Effector memory CD8-positive, alpha-beta T cell (primary cell): ENCODE data around the gene RXFP4.

Source experiments
- ATAC-seq: fragments of 150-1000 bp; cut with Tn5 transposase; replicated peaks from 2 replicates; pipeline ENCODE4 v1.10.0; 2021; ENCODE audit warnings: mild to moderate bottlenecking, moderate library complexity
- DNase-seq, 3 experiments: peaks; one replicate each; pipeline ENCODE4 v3.0.0; 2021
- H3K27ac Mint-ChIP-seq, 2 donors: one replicate each; pipeline ENCODE4 v1.8.0; 2022; ENCODE audit warnings: mild to moderate bottlenecking in 2 of 2, mixed read lengths in 2 of 2, moderate library complexity in 2 of 2
- H3K27me3 Mint-ChIP-seq, 2 donors: one replicate each; pipeline ENCODE4 v1.8.0; 2022; ENCODE audit warnings: mixed read lengths in 2 of 2
- H3K36me3 Mint-ChIP-seq: one replicate; pipeline ENCODE4 v1.8.0; 2022; ENCODE audit warnings: mild to moderate bottlenecking, moderate library complexity, mixed read lengths; ENCODE audit not compliant: insufficient read depth
- H3K4me1 Mint-ChIP-seq, 2 donors: one replicate each; pipeline ENCODE4 v1.8.0; 2022; ENCODE audit warnings: low read depth in 2 of 2, mixed read lengths in 2 of 2
- H3K4me3 Mint-ChIP-seq, 2 donors: one replicate each; pipeline ENCODE4 v1.8.0; 2022; ENCODE audit warnings: mild to moderate bottlenecking in 2 of 2, mixed read lengths in 2 of 2, moderate library complexity in 2 of 2
- H3K9me3 Mint-ChIP-seq, 2 donors: one replicate each; pipeline ENCODE4 v1.8.0; 2022; ENCODE audit warnings: mixed read lengths in 2 of 2

RXFP4 gene

DNA sequence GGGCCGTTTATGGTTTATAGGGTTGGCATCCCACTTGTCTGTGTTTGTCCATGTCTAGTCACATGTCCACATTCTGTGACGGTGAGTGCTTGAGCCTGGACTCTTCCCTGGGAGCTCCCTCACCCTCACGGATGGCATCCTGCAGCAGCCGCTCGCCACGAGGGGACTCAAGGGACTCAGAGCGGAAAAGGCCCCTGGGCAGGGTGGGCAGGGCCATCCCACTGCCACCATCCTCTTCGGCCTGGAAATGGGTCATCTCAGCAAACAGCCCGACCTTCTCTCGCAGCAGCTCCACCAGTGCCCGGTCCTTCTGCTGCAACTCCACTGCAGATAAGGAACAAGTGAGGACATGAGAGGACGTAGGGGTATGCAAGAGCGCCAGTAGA is 11.1 kb downstream of the RXFP4 start:
- Mint-ChIP-seq H3K36me3 (peaks cover 97% of the 10 kb centered on the region), H3K9me3 (no peaks in the 10 kb centered on the region), H3K27me3 (no peaks in the 10 kb centered on the region), H3K4me3 (no peak overlapping the region), H3K4me1 (no peaks in the 10 kb centered on the region), H3K27ac (no peak overlapping the region)
- no peak for DNase-seq
- ATAC-seq: no peak

- peak overlapping the region in 1 of 2 donors; percentile 53 for H3K27ac Mint-ChIP-seq
- no peaks in the 10 kb centered on the region for H3K27me3 Mint-ChIP-seq
- H3K4me1 Mint-ChIP-seq: no peaks in the 10 kb centered on the region
- H3K36me3 Mint-ChIP-seq: peaks cover 97% of the 10 kb centered on the region
- H3K9me3 Mint-ChIP-seq: no peaks in the 10 kb centered on the region
- no peak for DNase-seq
- ATAC-seq: no peak
- no peak overlapping the region for H3K4me3 Mint-ChIP-seq
Observed at GRCh38 chr1:155954645-155955044, 13.2 kb downstream of the RXFP4 start.

DNA sequence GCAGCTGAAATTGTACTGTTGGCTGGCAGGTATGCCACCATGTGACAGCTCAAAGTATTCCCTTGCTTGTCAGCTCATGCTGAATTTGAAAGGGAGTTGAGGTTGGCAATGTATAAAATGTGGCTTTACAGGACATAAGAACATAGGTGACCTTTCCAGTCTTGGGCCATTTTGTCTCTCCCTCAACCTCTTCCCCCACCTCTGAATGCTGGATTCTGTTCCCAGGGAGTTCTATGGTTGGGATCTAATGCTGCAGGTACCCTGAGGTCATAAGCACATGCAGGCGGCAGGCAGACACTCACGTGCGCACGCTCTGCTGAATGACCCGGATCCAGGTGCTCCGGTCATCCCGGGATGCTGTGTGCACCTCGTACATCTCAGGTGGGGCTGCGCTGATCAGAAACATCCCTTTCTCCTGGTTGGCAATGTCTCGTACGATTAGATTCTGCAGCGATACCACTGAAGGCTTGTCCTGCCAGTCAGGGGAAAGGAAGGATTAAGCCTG is 16.0 kb downstream of the RXFP4 start:
- Mint-ChIP-seq H3K4me3 (no peak overlapping the region), H3K36me3 (peaks cover 99% of the 10 kb centered on the region), H3K4me1 (peaks cover 11 to 12% of the 10 kb centered on the region in 2 donors), H3K27me3 (no peaks in the 10 kb centered on the region), H3K9me3 (no peaks in the 10 kb centered on the region), H3K27ac (peak overlapping the region in 1 of 2 donors; percentile 12)
- ATAC-seq (no peak), DNase-seq (no peak)

DNA sequence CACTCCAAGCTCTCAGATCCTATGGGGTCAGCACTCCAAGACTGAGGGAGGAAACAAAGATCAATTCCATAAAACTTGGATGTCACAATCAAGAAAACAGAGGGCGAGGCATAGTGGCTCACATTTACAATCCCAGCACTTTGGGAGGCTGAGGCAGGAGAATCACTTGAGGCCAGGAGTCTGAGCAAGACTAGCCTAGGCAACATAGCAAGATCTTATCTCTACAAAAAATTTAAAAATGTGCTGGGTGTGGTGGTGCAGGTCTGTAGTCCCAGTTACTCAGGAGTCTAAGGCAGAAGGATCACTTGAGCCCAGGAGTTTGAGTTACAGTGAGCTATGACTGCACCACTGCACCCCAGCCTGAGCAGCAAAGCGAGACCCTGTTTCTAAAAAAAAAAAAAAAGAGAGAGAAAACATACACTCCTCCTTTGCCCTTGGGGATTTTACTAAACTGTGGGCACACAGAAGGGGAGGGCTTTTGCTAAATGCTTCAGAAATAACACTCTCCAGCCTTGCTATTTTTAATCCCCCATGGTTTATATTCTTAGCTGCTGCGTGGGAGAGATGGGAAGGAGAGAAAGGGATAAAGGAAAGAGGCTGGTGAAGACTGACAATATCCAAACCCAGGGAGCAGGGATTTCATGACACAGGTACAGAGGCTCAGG is 18.8 kb downstream of the RXFP4 start:
- H3K9me3 Mint-ChIP-seq: no peaks in the 10 kb centered on the region
- DNase-seq (no peak), ATAC-seq (no peak)

DNA sequence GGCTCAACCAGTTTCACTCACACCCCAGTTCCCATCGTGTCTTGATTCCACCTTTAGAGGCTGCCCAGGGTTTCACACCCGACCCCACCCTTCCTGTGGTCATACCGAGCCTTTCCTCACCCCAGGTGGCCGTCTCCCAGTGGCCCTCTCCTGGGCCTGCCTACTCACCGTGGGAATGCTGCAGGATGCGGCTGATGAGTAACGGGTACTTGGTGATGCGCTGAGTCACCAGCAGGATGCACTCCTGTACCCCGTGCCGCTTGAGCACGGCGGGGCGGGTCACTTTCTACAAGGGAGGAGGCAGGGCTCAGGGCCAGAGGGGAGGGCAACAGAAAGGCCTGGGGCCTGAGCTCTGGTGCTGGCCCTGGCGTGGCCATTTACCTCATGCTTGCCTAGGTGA is 20.5 kb downstream of the RXFP4 start:
- DNase-seq (peak in 1 of 3 experiments; percentile 18), ATAC-seq (peak; percentile 71)
- H3K9me3 Mint-ChIP-seq: no peaks in the 10 kb centered on the region
- peaks cover 22 to 24% of the 10 kb centered on the region in 2 donors for H3K4me1 Mint-ChIP-seq
- H3K36me3 Mint-ChIP-seq: peaks cover 97% of the 10 kb centered on the region
- peak overlapping the region; percentile 78 to 86 for H3K27ac Mint-ChIP-seq
- H3K27me3 Mint-ChIP-seq: no peaks in the 10 kb centered on the region
- H3K4me3 Mint-ChIP-seq: no peak overlapping the region

More for the DNA sequence above, 18.8 kb downstream of the RXFP4 start:
- H3K27me3 Mint-ChIP-seq: no peaks in the 10 kb centered on the region
- peaks cover 99% of the 10 kb centered on the region for H3K36me3 Mint-ChIP-seq
- peak overlapping the region; percentile 67 to 80 for H3K27ac Mint-ChIP-seq
- no peak overlapping the region for H3K4me3 Mint-ChIP-seq
- peaks cover 11 to 14% of the 10 kb centered on the region in 2 donors for H3K4me1 Mint-ChIP-seq

GRCh38 chr1:155962599-155963211 is 21.3 kb downstream of the RXFP4 start:
- ATAC-seq (no peak), DNase-seq (no peak)
- H3K4me1 Mint-ChIP-seq: peaks cover 28 to 31% of the 10 kb centered on the region in 2 donors
- H3K4me3 Mint-ChIP-seq: no peak overlapping the region
- no peaks in the 10 kb centered on the region for H3K9me3 Mint-ChIP-seq
- H3K27me3 Mint-ChIP-seq: no peaks in the 10 kb centered on the region
- peaks cover 97% of the 10 kb centered on the region for H3K36me3 Mint-ChIP-seq
- H3K27ac Mint-ChIP-seq: peak overlapping the region in 1 of 2 donors; percentile 86

DNA sequence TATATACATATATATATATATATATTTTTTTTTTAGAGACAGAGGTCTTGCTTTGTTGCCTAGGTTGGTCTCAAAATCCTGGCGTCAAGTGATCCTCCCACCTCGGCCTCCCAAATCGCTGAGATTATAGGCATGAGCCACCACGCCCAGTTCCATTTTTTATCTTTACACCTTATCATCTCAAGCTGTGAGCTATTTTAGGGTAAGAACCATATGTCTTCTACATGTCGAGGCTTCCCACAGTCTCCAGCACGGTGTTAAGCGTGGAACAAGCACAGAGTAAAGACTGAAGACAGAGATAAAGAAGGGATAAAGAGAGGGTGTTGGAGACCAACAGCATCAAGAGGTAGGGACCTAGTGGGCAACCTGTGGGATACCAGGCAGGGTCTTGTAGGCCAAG is 22.8 kb downstream of the RXFP4 start:
- H3K27me3 Mint-ChIP-seq: no peaks in the 10 kb centered on the region
- DNase-seq (no peak), ATAC-seq (no peak)
- H3K4me1 Mint-ChIP-seq: peaks cover 42 to 46% of the 10 kb centered on the region in 2 donors
- H3K27ac Mint-ChIP-seq: peak overlapping the region in 1 of 2 donors; percentile 85
- peaks cover 96% of the 10 kb centered on the region for H3K36me3 Mint-ChIP-seq
- no peaks in the 10 kb centered on the region for H3K9me3 Mint-ChIP-seq
- H3K4me3 Mint-ChIP-seq: no peak overlapping the region

DNA sequence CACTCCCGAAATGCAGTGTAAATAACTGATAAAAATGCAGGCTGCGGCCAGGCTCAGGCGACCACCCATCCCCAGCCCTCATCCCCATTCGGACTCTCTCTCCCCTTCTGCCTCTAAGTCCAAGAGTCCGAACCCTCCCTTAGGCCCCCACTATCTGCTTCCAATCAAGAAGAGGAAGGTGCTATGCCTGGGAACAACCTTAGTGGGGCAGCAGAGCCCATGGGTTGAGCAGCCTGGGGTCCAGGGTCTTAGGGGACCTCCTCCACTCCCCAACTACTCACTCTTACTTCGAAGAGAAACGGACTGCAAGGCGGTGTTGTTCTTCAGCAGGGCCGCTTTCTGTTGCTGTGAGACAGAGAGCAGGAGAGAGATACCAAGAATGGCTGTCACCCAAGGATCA is 24.7 kb downstream of the RXFP4 start:
- Mint-ChIP-seq H3K4me3 (peak overlapping the region; percentile 45 to 66), H3K27ac (peak overlapping the region; percentile 85 to 87), H3K27me3 (no peaks in the 10 kb centered on the region), H3K4me1 (peaks cover 56 to 61% of the 10 kb centered on the region in 2 donors), H3K9me3 (no peaks in the 10 kb centered on the region), H3K36me3 (peaks cover 84% of the 10 kb centered on the region)
- ATAC-seq (no peak), DNase-seq (no peak)

GRCh38 chr1:155966750-155967149 is 25.3 kb downstream of the RXFP4 start:
- Mint-ChIP-seq H3K9me3 (no peaks in the 10 kb centered on the region), H3K4me1 (peaks cover 60 to 62% of the 10 kb centered on the region in 2 donors), H3K27me3 (no peaks in the 10 kb centered on the region), H3K36me3 (peaks cover 77% of the 10 kb centered on the region), H3K4me3 (peak overlapping the region; percentile 45 to 66), H3K27ac (peak overlapping the region; percentile 85 to 87)
- DNase-seq (no peak), ATAC-seq (peak; percentile 55)

DNA sequence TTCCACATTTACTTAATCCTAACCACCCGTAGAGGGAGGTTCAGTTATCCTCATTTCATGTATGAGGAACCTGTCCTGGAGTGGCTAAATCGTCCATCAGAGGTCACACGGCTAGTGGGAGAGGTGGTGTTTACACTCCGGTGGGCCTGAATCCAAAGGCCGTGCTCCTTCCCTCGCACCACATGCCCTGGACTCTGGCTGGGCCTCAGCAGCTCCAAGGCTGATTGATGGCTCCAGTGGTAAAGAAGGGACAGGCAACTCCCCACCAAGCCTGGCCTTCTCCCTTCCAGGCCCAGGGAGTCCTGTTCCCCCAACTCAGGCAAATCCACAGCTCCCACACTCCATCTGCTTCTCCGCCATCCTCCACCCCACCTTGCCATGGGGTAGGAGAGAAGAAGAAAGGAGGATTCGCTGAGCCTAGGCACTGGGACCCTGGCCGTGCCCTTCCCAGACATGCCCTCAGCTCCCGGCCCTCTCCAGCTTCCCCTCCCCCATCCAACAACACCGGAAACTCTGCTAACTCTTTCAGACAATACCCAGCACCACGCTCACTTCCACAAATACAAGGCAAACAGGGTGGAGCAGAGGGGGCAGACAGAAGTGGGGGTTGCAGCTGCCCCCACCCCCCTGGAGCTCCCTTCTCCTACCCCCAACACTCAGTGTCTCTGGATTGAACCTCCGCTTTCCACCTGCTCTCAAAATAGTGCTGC is 26.1 kb downstream of the RXFP4 start:
- peaks cover 61 to 63% of the 10 kb centered on the region in 2 donors for H3K4me1 Mint-ChIP-seq
- H3K27me3 Mint-ChIP-seq: no peaks in the 10 kb centered on the region
- H3K9me3 Mint-ChIP-seq: no peaks in the 10 kb centered on the region
- DNase-seq (no peak), ATAC-seq (peak; percentile 43)
- peaks cover 76% of the 10 kb centered on the region for H3K36me3 Mint-ChIP-seq
- H3K27ac Mint-ChIP-seq: peak overlapping the region; percentile 85 to 87
- peak overlapping the region; percentile 66 to 75 for H3K4me3 Mint-ChIP-seq

GRCh38 chr1:155968051-155968400 is 26.6 kb downstream of the RXFP4 start:
- Mint-ChIP-seq H3K36me3 (peaks cover 76% of the 10 kb centered on the region), H3K4me1 (peaks cover 66 to 67% of the 10 kb centered on the region in 2 donors), H3K4me3 (peak overlapping the region; percentile 66 to 75), H3K9me3 (no peaks in the 10 kb centered on the region), H3K27me3 (no peaks in the 10 kb centered on the region), H3K27ac (peak overlapping the region; percentile 85 to 87)
- ATAC-seq (no peak), DNase-seq (no peak)

GRCh38 chr1:155968670-155969069 is 27.2 kb downstream of the RXFP4 start:
- H3K9me3 Mint-ChIP-seq: no peaks in the 10 kb centered on the region
- ATAC-seq: no peak
- H3K27ac Mint-ChIP-seq: peak overlapping the region; percentile 85 to 87
- peaks cover 72 to 73% of the 10 kb centered on the region in 2 donors for H3K4me1 Mint-ChIP-seq
- H3K4me3 Mint-ChIP-seq: peak overlapping the region; percentile 43 to 66
- peaks cover 70% of the 10 kb centered on the region for H3K36me3 Mint-ChIP-seq
- no peaks in the 10 kb centered on the region for H3K27me3 Mint-ChIP-seq
- DNase-seq: no peak

- DNase-seq (no peak), ATAC-seq (no peak)
- H3K27me3 Mint-ChIP-seq: no peaks in the 10 kb centered on the region
- H3K9me3 Mint-ChIP-seq: no peaks in the 10 kb centered on the region
- H3K4me3 Mint-ChIP-seq: peak overlapping the region; percentile 60 to 97
- H3K27ac Mint-ChIP-seq: peak overlapping the region; percentile 85 to 87
- H3K36me3 Mint-ChIP-seq: peaks cover 68% of the 10 kb centered on the region
- H3K4me1 Mint-ChIP-seq: peaks cover 77 to 80% of the 10 kb centered on the region in 2 donors
Observed at GRCh38 chr1:155969377-155969791, 27.9 kb downstream of the RXFP4 start.
